ENCODE data around the gene ABCA3.

Gene ABCA3

DNA sequence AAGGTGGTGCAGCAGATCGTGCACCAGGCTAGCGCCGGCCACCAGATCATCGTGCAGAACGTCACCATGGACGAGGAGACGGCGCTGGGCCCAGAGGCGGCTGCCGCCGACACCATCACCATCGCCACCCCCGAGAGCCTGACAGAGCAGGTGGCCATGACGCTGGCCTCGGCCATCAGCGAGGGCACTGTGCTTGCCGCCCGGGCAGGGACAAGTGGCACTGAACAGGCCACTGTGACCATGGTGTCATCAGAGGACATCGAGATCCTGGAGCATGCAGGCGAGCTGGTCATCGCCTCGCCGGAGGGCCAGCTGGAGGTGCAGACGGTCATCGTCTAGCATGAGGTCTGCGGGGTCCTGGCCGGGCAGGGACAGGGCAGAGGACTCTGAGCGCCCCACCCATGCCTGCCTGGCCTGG, 105.3 kb downstream of the ABCA3 start:
- DNase-seq (ENCODE audit: low read depth, low spot score) = no peak

- no peak for DNase-seq (ENCODE audit: low read depth, low spot score)
These were observed 105.7 kb downstream of the ABCA3 start for GRCh38 chr16:2234813-2235170.

GRCh38 chr16:2233872-2234812, 106.4 kb downstream of the ABCA3 start:
- DNase-seq (ENCODE audit: low read depth, low spot score) = no peak

GRCh38 chr16:2233046-2233775, 107.3 kb downstream of the ABCA3 start:
- DNase-seq (ENCODE audit: low read depth, low spot score) = no peak

GRCh38 chr16:2232094-2232990, 108.2 kb downstream of the ABCA3 start:
- no peak for DNase-seq (ENCODE audit: low read depth, low spot score)

- DNase-seq (ENCODE audit: low read depth, low spot score) = no peak
These were observed 109.3 kb downstream of the ABCA3 start for GRCh38 chr16:2231016-2231931.

DNA sequence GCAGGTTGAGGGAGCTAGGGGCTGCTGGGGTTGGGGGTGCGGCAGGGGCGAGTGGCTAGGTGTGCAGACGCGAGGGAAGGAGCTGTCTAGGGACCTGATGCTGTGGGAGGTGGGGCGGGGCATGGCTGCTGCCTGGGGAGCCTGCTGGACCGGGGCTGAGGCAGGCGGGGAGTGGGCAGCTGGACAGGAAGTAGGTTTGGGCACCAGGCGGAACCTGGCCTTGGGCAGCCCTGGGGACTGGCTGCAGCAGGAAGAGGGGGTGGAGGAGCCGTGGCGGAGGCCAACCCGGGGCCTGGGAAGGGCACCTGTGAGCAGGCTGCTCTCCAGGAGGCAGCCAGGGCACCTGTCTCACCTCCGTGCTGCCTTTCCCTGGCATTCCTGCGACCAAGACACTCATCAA, 110.2 kb downstream of the ABCA3 start:
- DNase-seq (ENCODE audit: low read depth, low spot score) = no peak

DNA sequence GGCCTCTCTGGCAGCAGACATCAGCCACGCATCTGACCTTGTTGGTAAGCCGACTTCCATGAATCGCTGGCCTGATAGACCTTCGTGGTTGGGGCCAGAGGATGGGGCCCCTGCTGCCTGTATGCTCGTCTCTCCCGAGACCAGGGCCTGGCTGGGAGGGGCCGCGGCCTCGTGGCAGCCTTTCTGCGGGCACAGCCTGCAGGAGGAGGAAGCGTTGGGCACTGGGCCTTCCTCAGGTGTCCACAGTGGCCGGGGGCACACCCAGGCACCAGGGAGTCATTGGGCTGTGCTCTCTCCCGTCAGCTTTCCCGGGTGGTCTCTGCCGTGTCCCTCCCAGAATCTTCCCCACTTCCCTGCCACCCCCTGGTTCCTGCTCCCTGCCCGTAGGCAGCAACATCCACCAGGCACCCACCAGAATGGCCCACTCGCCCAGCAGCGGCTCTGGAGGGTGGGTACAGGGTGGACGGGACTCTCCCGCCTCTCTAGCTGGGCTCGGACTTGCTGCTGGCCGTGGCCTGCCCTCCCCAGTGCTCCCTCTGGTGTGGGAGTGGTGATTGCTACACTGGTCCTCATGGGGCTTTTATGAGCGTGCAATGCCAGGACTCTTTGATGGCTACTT, 110.8 kb downstream of the ABCA3 start:
- no peak for DNase-seq (ENCODE audit: low read depth, low spot score)

DNA sequence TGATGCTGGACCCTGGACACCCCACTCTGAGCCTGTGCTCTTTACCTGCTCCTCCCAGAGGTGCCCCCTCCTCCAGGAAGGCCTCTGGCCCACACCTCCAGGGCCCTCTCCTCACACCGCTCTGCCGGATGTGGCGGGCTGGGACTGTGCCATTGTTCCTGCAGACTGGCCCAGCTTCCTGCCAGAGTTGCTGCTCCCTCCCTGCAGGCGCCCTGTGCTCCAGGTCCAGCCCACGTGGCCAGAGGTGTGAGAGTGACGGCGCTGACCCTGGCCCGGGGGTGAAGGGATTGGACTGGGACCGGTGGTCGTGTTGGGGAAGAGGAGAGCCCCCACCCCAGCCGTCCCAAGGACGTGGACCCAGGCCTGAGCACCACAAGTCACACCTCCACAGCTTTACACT, 111.4 kb downstream of the ABCA3 start:
- no peak for DNase-seq (ENCODE audit: low read depth, low spot score)

GRCh38 chr16:2228161-2228824, 112.2 kb downstream of the ABCA3 start:
- DNase-seq (ENCODE audit: low read depth, low spot score) = no peak

- no peak for DNase-seq (ENCODE audit: low read depth, low spot score)
These were observed 113.6 kb downstream of the ABCA3 start for GRCh38 chr16:2226918-2227317.

- DNase-seq (ENCODE audit: low read depth, low spot score) = no peak
These were observed 114.2 kb downstream of the ABCA3 start for GRCh38 chr16:2226245-2226793.

Data from iPS DF 19.7 (cell line).